Hypothalamus (tissue), 51 donors: ENCODE data around the gene RTP1.
"Not testable (repeated sequence)": the region's sequence is repeated elsewhere in the genome, so short reads cannot be mapped to it uniquely, and the experiment has no call there.

Experiments
- DNase-seq, 51 donors: peaks; one replicate each; lab custom pipeline; 2025; lab: John Stamatoyannopoulos, UW

Gene RTP1

GRCh38 chr3:187196573-187197334, 532 bp upstream of the RTP1 start:
- no peak for DNase-seq

GRCh38 chr3:187198490-187198889, 1.2 kb downstream of the RTP1 start:
- no peak for DNase-seq

GRCh38 chr3:187199463-187200050, 2.3 kb downstream of the RTP1 start:
- DNase-seq: not testable (repeated sequence)

- no peak for DNase-seq
These were observed 8.4 kb downstream of the RTP1 start for GRCh38 chr3:187205683-187206082.

- no peak for DNase-seq
These were observed 9.8 kb downstream of the RTP1 start for GRCh38 chr3:187207062-187207461.

GRCh38 chr3:187207624-187208023, 10.3 kb downstream of the RTP1 start:
- peak in 1 of 51 donors; percentile 21 for DNase-seq

GRCh38 chr3:187208159-187208558, 10.9 kb downstream of the RTP1 start:
- no peak for DNase-seq

- DNase-seq: no peak
These were observed 12.2 kb downstream of the RTP1 start for GRCh38 chr3:187209491-187209890.

GRCh38 chr3:187210091-187210490, 12.8 kb downstream of the RTP1 start:
- no peak for DNase-seq

GRCh38 chr3:187210545-187211327, 13.4 kb downstream of the RTP1 start:
- peak in 1 of 51 donors; percentile 2 for DNase-seq

- DNase-seq: no peak
These were observed 14.4 kb downstream of the RTP1 start for GRCh38 chr3:187211532-187212195.

- DNase-seq: no peak
These were observed 14.9 kb downstream of the RTP1 start for GRCh38 chr3:187212196-187212545.

- peak in 1 of 51 donors; percentile 3 for DNase-seq
These were observed 15.4 kb downstream of the RTP1 start for GRCh38 chr3:187212705-187213104.

GRCh38 chr3:187213616-187214015, 16.3 kb downstream of the RTP1 start:
- DNase-seq: no peak

- no peak for DNase-seq
These were observed 18.2 kb downstream of the RTP1 start for GRCh38 chr3:187215460-187215859.

- DNase-seq: no peak
These were observed 25.5 kb downstream of the RTP1 start for GRCh38 chr3:187222801-187223200.

- no peak for DNase-seq
These were observed 26.5 kb downstream of the RTP1 start for GRCh38 chr3:187223799-187224198.

- DNase-seq: no peak
These were observed 30.5 kb downstream of the RTP1 start for GRCh38 chr3:187227658-187228258.

GRCh38 chr3:187228740-187229139, 31.5 kb downstream of the RTP1 start:
- DNase-seq: no peak

- no peak for DNase-seq
These were observed 32.7 kb downstream of the RTP1 start for GRCh38 chr3:187230011-187230410.

GRCh38 chr3:187236962-187237361, 39.7 kb downstream of the RTP1 start:
- no peak for DNase-seq
